Breast epithelium (tissue), 3 donors: ENCODE measurements around the gene COMMD3.

Source experiments
- CTCF ChIP-seq, 3 donors: fragments of 450-650 bp; IDR thresholded peaks; one replicate each; pipeline ENCODE4 v1.5.1; 2016 to 2017; ENCODE audit warnings: antibody characterized with exemption in 3 of 3, mild to moderate bottlenecking in 3 of 3, moderate library complexity in 3 of 3
- POLR2A ChIP-seq: fragments of 450-650 bp; IDR thresholded peaks from one replicate; pipeline ENCODE4 v1.6.1; 2016; ENCODE audit warnings: antibody characterized with exemption, mild to moderate bottlenecking, moderate library complexity
- POLR2AphosphoS5 ChIP-seq, 3 donors: sonication (generic); formaldehyde crosslinking; IDR thresholded peaks; one replicate each; pipeline ENCODE4 v1.6.1; 2017; ENCODE audit warnings: antibody characterized with exemption in 3 of 3

GRCh38 chr10:22324413-22324812, 8.2 kb downstream of the COMMD3 start:
- TF ChIP-seq CTCF (IDR thresholded peaks at IDR 0.05), result no peak
- no peak for TF ChIP-seq POLR2A
- TF ChIP-seq POLR2AphosphoS5 (IDR thresholded peaks at IDR 0.05), result no peak
